Neutrophil (primary cell): ENCODE results near the gene ZNF202.
"Not testable (repeated sequence)": the region's sequence is repeated elsewhere in the genome, so short reads cannot be mapped to it uniquely, and the experiment has no call there.

Experiments used
- H3K27ac ChIP-seq: fragments of 200-600 bp; sonication (generic); 2 replicates; pipeline ENCODE4 v1.5.1; 2016; ENCODE audit warnings: mild to moderate bottlenecking, moderate library complexity
- H3K27me3 ChIP-seq: fragments of 200-600 bp; sonication (generic); 2 replicates; pipeline ENCODE4 v1.6.0; 2016; ENCODE audit warnings: mild to moderate bottlenecking
- H3K36me3 ChIP-seq: fragments of 200-600 bp; sonication (generic); 2 replicates; pipeline ENCODE4 v1.5.1; 2017
- H3K4me1 ChIP-seq, 2 experiments: fragments of 200-600 bp in 1 of 2; sonication (generic) in 1 of 2; 1 replicate in 1 of 2; 2 replicates in 1 of 2; pipeline versions ENCODE4 v1.5.1 to v1.6.1; 2013 to 2016; ENCODE audit warnings: low read depth in 1 of 2, low read length in 1 of 2, mild to moderate bottlenecking in 1 of 2, moderate library complexity in 1 of 2; ENCODE audit not compliant: control insufficient read depth in 1 of 2, insufficient read depth in 1 of 2
- H3K4me3 ChIP-seq, 2 experiments: fragments of 200-600 bp in 1 of 2; sonication (generic) in 1 of 2; 1 replicate in 1 of 2; 2 replicates in 1 of 2; pipeline ENCODE4 v1.5.1; 2013 to 2016; ENCODE audit warnings: low read depth in 1 of 2, low read length in 1 of 2, mild to moderate bottlenecking in 1 of 2, moderate library complexity in 1 of 2
- H3K9me3 ChIP-seq: fragments of 200-600 bp; sonication (generic); 2 replicates; pipeline ENCODE4 v1.5.1; 2016
- CTCF ChIP-seq: fragments of 200-600 bp; sonication (generic); IDR thresholded peaks from 2 replicates; pipeline ENCODE4 v1.5.1; 2016; ENCODE audit warnings: antibody characterized with exemption

Gene ZNF202

GRCh38 chr11:123751781-123752180 is 10.3 kb upstream of the ZNF202 start:
- no peaks in the 10 kb centered on the region for H3K4me1 ChIP-seq
- no peak overlapping the region for H3K4me3 ChIP-seq
- no peak overlapping the region for H3K27ac ChIP-seq
- TF ChIP-seq CTCF, result no peak
- no peaks in the 10 kb centered on the region for H3K9me3 ChIP-seq
- peaks cover 16% of the 10 kb centered on the region for H3K27me3 ChIP-seq
- no peaks in the 10 kb centered on the region for H3K36me3 ChIP-seq

- not testable (repeated sequence) for H3K9me3 ChIP-seq, H3K4me1 ChIP-seq, H3K36me3 ChIP-seq, H3K4me3 ChIP-seq, H3K27ac ChIP-seq
- H3K27me3 ChIP-seq, result peaks cover 49% of the 10 kb centered on the region
Measured at GRCh38 chr11:123748349-123748748, 6.9 kb upstream of the ZNF202 start.

- no peaks in the 10 kb centered on the region for H3K36me3 ChIP-seq
- peaks cover 10% of the 10 kb centered on the region in 2 experiments for H3K4me1 ChIP-seq
- no peak overlapping the region for H3K27ac ChIP-seq
- TF ChIP-seq CTCF, result no peak
- H3K27me3 ChIP-seq, result peaks cover 50% of the 10 kb centered on the region
- no peak overlapping the region for H3K4me3 ChIP-seq
- H3K9me3 ChIP-seq, result no peaks in the 10 kb centered on the region
Measured at GRCh38 chr11:123745764-123746451, 4.4 kb upstream of the ZNF202 start.

GRCh38 chr11:123742724-123743120 is 1.3 kb upstream of the ZNF202 start:
- TF ChIP-seq CTCF, result no peak
- H3K4me1 ChIP-seq, result peaks cover 17 to 20% of the 10 kb centered on the region in 2 experiments
- H3K4me3 ChIP-seq, result no peak overlapping the region

GRCh38 chr11:123742031-123742723 is 717 bp upstream of the ZNF202 start:
- H3K4me3 ChIP-seq, result peak overlapping the region; percentile 71 to 82
- H3K27ac ChIP-seq, result no peak overlapping the region
- TF ChIP-seq CTCF, result no peak
- no peaks in the 10 kb centered on the region for H3K9me3 ChIP-seq
- peaks cover 34% of the 10 kb centered on the region for H3K27me3 ChIP-seq
- H3K4me1 ChIP-seq, result peaks cover 17 to 20% of the 10 kb centered on the region in 2 experiments
- no peaks in the 10 kb centered on the region for H3K36me3 ChIP-seq

More at GRCh38 chr11:123742724-123743120, 1.3 kb upstream of the ZNF202 start:
- Histone ChIP-seq H3K27ac (no peak overlapping the region), H3K36me3 (no peaks in the 10 kb centered on the region), H3K9me3 (no peaks in the 10 kb centered on the region), H3K27me3 (peaks cover 39% of the 10 kb centered on the region)

GRCh38 chr11:123740787-123741158 is 687 bp downstream of the ZNF202 start:
- no peaks in the 10 kb centered on the region for H3K36me3 ChIP-seq
- H3K4me1 ChIP-seq, result peaks cover 17 to 20% of the 10 kb centered on the region in 2 experiments
- H3K9me3 ChIP-seq, result no peaks in the 10 kb centered on the region
- peaks cover 24% of the 10 kb centered on the region for H3K27me3 ChIP-seq
- peak overlapping the region; percentile 71 to 82 for H3K4me3 ChIP-seq
- no peak overlapping the region for H3K27ac ChIP-seq
- no peak for TF ChIP-seq CTCF
